NB4 (cell line): ENCODE measurements around the gene RTL1.

Source experiments
- DNase-seq: peaks from one replicate; pipeline ENCODE4 v3.0.0; 2010; ENCODE audit warnings: low read depth
- H3K4me3 ChIP-seq: one replicate; pipeline ENCODE4 v1.5.1; 2011; ENCODE audit warnings: mild to moderate bottlenecking, low read depth, low read length, moderate library complexity
- CTCF ChIP-seq: IDR thresholded peaks from one replicate; pipeline ENCODE4 v1.5.1; 2012; ENCODE audit warnings: low read depth, low read length
- MAX ChIP-seq: IDR thresholded peaks from 2 replicates; pipeline ENCODE4 v1.6.1; 2011; ENCODE audit warnings: low read depth, low read length
- MYC ChIP-seq: IDR thresholded peaks from 2 replicates; pipeline ENCODE4 v1.6.1; 2011; ENCODE audit warnings: low read depth, low read length
- POLR2A ChIP-seq: IDR thresholded peaks from 2 replicates; pipeline ENCODE4 v1.6.1; 2011; ENCODE audit warnings: mild to moderate bottlenecking; ENCODE audit not compliant: insufficient read length; ENCODE audit errors: extremely low read depth

The RTL1 gene

GRCh38 chr14:100905166-100905565 is 1.6 kb upstream of the RTL1 start:
- TF ChIP-seq MAX, result no peak
- TF ChIP-seq CTCF, result no peak
- TF ChIP-seq POLR2A, result no peak
- no peak for TF ChIP-seq MYC
- no peak for DNase-seq
- no peak overlapping the region for H3K4me3 ChIP-seq

- no peak overlapping the region for H3K4me3 ChIP-seq
- DNase-seq, result peak; percentile 15
- TF ChIP-seq CTCF (peak; percentile 26), POLR2A (no peak)
Observed at GRCh38 chr14:100904307-100905087, 975 bp upstream of the RTL1 start.

GRCh38 chr14:100903134-100903468 is 421 bp downstream of the RTL1 start:
- no peak for DNase-seq
- H3K4me3 ChIP-seq, result no peak overlapping the region
- TF ChIP-seq MAX (no peak), CTCF (no peak), MYC (no peak), POLR2A (no peak)

- no peak overlapping the region for H3K4me3 ChIP-seq
- TF ChIP-seq MYC (no peak), CTCF (peak; percentile 31)
- DNase-seq, result peak; percentile 23
Observed at GRCh38 chr14:100902295-100903133, 1.0 kb downstream of the RTL1 start.

- no peak for DNase-seq
- TF ChIP-seq MYC, result no peak
- TF ChIP-seq POLR2A, result no peak
- no peak for TF ChIP-seq CTCF
- no peak for TF ChIP-seq MAX
- H3K4me3 ChIP-seq, result no peak overlapping the region
Observed at GRCh38 chr14:100901391-100902183, 1.9 kb downstream of the RTL1 start.
